Measurements from ENCODE around the gene IFIT1B. TPM values are rescaled to one million over a fixed set of nuclear protein-coding genes. Genes with fewer than 3 reads are reported as not detected.

The IFIT1B gene
- total RNA-seq, 1 donor from 2014 or later, result not detected

DNA sequence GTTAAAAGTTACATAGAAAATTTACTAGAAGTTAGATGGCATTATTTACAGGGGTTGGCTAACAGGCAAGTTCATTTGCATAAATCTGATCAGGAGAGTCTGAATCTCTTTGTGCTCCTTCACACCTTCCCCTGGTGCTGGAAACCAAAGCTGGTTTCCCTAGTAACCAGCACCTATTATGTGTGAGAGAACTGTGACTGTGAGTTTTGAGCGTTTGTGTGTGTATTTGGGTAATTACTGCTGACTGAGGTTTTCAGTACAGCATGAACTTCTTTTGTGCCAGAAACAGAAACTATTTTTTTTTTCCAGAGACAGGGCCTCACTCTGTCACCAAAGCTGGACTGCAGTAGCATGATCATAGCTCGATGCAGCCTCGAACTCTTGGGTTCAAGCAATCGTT, 10.3 kb upstream of the IFIT1B start:
- Mint-ChIP-seq H3K27ac (ENCODE audit: unreplicated experiment) (peak overlapping the region; percentile 22), H3K4me3 (no peak overlapping the region), H3K4me1 (peaks cover 26% of the 10 kb centered on the region), H3K9me3 (no peaks in the 10 kb centered on the region), H3K36me3 (ENCODE audit: low read depth) (no peaks in the 10 kb centered on the region), H3K27me3 (ENCODE audit: low read depth) (no peaks in the 10 kb centered on the region)
- TF ChIP-seq, protein P1, sequence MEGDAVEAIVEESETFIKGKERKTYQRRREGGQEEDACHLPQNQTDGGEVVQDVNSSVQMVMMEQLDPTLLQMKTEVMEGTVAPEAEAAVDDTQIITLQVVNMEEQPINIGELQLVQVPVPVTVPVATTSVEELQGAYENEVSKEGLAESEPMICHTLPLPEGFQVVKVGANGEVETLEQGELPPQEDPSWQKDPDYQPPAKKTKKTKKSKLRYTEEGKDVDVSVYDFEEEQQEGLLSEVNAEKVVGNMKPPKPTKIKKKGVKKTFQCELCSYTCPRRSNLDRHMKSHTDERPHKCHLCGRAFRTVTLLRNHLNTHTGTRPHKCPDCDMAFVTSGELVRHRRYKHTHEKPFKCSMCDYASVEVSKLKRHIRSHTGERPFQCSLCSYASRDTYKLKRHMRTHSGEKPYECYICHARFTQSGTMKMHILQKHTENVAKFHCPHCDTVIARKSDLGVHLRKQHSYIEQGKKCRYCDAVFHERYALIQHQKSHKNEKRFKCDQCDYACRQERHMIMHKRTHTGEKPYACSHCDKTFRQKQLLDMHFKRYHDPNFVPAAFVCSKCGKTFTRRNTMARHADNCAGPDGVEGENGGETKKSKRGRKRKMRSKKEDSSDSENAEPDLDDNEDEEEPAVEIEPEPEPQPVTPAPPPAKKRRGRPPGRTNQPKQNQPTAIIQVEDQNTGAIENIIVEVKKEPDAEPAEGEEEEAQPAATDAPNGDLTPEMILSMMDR (conservative IDR thresholded peaks at IDR 0.05), result no peak
- no peak for DNase-seq (ENCODE audit: low read depth, low spot score)

DNA sequence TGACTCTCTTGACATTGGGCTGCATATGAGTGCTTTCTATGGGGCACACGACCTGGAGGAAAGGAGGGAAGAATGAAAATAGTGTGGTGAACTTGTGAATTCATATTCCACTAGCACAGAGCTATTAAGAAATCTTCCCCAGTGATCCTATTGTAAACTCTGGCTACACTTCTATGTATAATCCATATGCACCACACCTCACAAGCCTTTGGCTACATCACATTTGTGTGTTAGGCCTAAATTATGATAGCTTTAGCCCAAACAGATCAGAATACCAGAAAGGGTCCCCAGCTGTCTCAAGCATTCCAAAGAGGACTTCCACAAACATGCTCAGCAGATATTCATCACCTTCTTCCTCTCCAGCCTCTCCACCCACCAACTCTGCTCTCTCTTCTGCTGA, 9.7 kb upstream of the IFIT1B start:
- peak overlapping the region; percentile 22 for H3K27ac Mint-ChIP-seq (ENCODE audit: unreplicated experiment)
- H3K36me3 Mint-ChIP-seq (ENCODE audit: low read depth), result no peaks in the 10 kb centered on the region
- no peaks in the 10 kb centered on the region for H3K27me3 Mint-ChIP-seq (ENCODE audit: low read depth)
- peaks cover 26% of the 10 kb centered on the region for H3K4me1 Mint-ChIP-seq
- DNase-seq (ENCODE audit: low read depth, low spot score), result no peak
- H3K9me3 Mint-ChIP-seq, result no peaks in the 10 kb centered on the region
- TF ChIP-seq, protein P1 (conservative IDR thresholded peaks at IDR 0.05), result no peak
- H3K4me3 Mint-ChIP-seq, result no peak overlapping the region

DNA sequence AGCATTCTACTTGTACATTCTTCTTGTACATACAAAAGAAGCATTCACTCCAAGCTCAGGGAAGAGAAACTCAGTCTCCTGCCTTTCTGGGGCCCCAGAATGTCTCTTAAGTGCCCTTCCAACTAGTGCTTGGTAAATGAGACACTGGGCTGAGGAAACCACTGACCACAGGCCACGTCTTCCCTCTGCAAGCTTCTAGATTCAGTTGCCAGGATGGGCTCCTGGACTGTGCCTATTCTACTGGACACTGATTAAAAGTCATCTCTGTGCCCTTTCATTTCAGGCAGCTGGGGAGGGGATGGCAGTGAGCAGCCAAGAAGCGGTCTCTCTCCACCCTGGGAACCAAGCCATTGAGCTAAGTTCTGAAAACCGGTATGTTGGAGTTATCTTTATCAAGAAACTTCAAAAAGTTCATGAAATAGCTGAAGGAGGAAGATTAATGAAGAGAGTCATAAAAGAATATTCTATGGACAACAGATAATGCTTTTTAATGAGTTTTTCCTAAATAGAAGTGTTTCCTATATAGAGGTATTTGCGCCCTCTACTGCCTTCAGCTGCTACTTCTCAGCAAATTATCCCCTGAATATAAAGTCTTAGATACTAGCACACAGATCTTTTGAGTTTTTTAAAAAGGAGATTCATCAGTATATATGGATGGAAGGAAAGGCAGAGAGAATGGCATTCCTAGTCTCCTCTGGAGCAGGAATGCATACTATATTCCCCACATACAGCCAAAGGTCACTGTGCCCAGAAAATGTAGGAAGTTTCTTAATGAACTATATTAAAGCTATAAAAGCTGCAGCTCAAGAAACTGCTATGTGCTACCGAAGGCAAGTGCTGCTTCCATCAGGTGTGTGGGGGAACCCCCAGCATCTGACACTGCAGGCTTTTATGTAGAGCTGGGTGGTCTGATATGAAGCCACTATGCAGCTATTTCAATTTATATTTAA, 8.4 kb upstream of the IFIT1B start:
- H3K27ac Mint-ChIP-seq (ENCODE audit: unreplicated experiment), result peak overlapping the region; percentile 14
- TF ChIP-seq, protein P1 (conservative IDR thresholded peaks at IDR 0.05), result peak; percentile 60

DNA sequence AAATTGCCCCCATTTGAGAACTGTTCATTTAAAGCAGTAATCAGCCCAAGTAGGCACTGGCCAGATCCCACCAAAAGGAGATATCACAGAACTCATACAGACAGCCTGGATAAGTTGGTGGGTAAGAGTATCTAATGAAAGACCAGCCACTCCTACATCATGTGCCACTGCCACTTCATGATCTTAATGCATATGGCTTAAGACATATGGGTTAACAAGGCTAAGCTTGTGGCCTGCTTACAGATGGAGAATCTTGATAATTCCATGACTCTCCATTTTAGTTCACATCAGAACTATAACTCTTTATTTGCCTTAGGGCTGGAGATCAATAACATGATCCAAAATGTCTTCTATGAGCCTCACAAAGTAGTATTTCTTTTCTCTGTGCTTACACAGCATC, 6.8 kb upstream of the IFIT1B start:
- no peaks in the 10 kb centered on the region for H3K27me3 Mint-ChIP-seq (ENCODE audit: low read depth)
- H3K36me3 Mint-ChIP-seq (ENCODE audit: low read depth), result no peaks in the 10 kb centered on the region
- DNase-seq (ENCODE audit: low read depth, low spot score), result no peak
- TF ChIP-seq, protein P1 (conservative IDR thresholded peaks at IDR 0.05), result no peak
- H3K4me3 Mint-ChIP-seq, result no peak overlapping the region
- H3K4me1 Mint-ChIP-seq, result peaks cover 38% of the 10 kb centered on the region
- H3K9me3 Mint-ChIP-seq, result no peaks in the 10 kb centered on the region
- H3K27ac Mint-ChIP-seq (ENCODE audit: unreplicated experiment), result no peak overlapping the region

More for the DNA sequence above, 8.4 kb upstream of the IFIT1B start:
- Mint-ChIP-seq H3K9me3 (no peaks in the 10 kb centered on the region), H3K36me3 (ENCODE audit: low read depth) (no peaks in the 10 kb centered on the region), H3K4me3 (peak overlapping the region; percentile 11), H3K27me3 (ENCODE audit: low read depth) (no peaks in the 10 kb centered on the region), H3K4me1 (peaks cover 35% of the 10 kb centered on the region)
- DNase-seq (ENCODE audit: low read depth, low spot score), result no peak

DNA sequence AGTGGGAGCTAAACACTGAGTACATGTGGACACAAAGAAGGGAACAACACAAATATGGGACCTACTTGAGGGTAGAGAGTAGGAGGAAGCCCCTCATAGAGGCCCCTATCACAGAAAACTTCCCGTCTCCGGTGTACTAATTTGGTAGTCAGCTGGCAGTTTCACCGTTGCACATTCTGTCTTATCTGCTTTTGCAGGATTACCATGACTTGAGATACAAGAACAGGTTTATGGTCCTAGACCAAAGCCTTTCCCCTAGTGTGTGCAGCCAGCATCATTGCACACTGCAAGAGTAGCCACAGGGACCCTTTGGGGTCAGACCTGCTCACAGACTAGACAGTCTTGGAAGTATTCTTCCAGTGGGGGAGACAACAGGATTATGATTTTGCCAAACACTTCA, 5.9 kb upstream of the IFIT1B start:
- Mint-ChIP-seq H3K9me3 (no peaks in the 10 kb centered on the region), H3K27me3 (ENCODE audit: low read depth) (no peaks in the 10 kb centered on the region), H3K4me3 (no peak overlapping the region), H3K4me1 (peaks cover 38% of the 10 kb centered on the region), H3K27ac (ENCODE audit: unreplicated experiment) (no peak overlapping the region), H3K36me3 (ENCODE audit: low read depth) (no peaks in the 10 kb centered on the region)
- TF ChIP-seq, protein P1 (conservative IDR thresholded peaks at IDR 0.05), result no peak
- DNase-seq (ENCODE audit: low read depth, low spot score), result no peak

Data from neural crest cell (in vitro differentiated cells).